HG02623 (cell line): ENCODE data around the gene ZNF740.
"Not testable (repeated sequence)": the region's sequence is repeated elsewhere in the genome, so short reads cannot be mapped to it uniquely, and the experiment has no call there.

Experiments
- ATAC-seq: cut with Tn5 transposase; IDR thresholded peaks from one replicate; pipeline ENCODE4 v1.9.1; 2021; ENCODE audit warnings: moderate library complexity; ENCODE audit not compliant: unreplicated experiment

The ZNF740 gene

GRCh38 chr12:53172352-53172751, 8.2 kb upstream of the ZNF740 start:
- no peak for ATAC-seq

- ATAC-seq: no peak
These were observed 7.3 kb upstream of the ZNF740 start for GRCh38 chr12:53173085-53173715.

DNA sequence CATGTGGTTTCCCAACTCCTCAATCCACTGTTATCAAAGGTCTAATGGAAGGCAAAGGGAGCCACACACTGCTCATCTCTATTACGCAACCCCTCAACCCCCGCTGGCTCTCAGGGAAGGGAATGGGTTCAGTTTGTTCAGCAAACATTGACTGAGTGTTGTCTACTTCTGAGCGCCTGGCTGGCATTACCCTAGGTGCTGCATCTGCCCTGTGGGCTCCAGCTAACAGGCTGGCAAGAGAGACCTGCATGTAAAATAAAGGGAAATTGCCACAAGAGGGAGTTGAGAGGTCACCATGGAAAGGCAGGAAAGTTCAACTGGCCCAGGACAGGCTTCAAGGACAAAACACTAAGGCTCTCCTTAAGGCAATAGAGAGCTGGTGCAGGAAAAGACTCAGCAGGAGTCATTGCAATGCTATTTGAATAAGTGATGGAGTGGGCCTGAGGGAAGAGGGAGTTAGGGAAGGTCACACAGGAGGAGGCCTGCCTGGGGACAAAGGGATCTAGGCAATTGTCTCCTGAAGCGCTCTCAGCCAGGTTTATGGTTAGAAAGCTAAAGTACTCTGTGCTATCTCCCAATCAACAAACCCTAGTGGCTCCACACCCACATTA, 5.5 kb upstream of the ZNF740 start:
- ATAC-seq: no peak

GRCh38 chr12:53176750-53177149, 3.8 kb upstream of the ZNF740 start:
- no peak for ATAC-seq

DNA sequence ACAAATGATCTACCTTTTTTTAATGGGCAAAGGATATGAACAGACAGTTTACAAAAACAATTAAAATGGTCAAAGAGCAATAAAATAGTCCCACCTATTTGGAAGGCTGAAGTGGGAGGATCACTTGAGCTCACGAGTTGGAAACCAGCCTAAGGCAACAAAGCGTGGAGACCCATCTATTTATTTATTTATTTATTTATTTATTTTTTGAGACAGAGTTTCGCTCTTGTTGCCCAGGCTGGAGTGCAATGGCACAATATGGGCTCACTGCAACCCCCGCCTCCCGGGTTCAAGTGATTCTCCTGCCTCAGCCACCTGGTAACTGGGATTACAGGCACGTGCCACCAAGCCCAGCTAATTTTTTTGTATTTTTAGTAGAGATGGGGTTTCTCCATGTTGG, 3.1 kb upstream of the ZNF740 start:
- ATAC-seq: not testable (repeated sequence)

GRCh38 chr12:53178803-53179202, 1.7 kb upstream of the ZNF740 start:
- not testable (repeated sequence) for ATAC-seq

DNA sequence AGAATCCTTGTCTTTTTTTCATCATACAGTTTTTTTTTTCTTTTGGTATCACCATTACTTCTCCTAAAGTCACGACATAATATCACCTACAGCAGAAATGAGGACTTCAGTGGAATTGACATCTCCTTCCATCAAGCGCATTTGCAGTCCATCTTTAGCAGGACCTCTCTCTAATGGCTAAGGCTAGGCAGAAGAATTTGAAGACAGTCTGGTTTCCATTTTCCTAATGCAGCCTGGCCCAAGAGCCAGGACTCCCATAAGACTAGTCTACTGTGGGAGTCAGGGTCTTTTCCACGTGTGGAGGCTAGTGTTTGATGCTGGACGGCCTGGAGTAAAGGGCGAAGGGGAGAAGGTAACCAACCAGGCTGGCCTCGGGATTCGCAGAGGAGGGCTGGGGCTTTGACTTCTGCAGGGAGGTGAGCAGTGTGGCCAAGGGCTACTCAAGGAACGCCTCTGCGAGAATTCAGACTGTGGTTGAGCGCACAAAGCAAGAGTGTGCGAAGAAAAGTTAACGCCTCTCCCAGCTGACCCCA, 769 bp upstream of the ZNF740 start:
- ATAC-seq: peak; percentile 5

DNA sequence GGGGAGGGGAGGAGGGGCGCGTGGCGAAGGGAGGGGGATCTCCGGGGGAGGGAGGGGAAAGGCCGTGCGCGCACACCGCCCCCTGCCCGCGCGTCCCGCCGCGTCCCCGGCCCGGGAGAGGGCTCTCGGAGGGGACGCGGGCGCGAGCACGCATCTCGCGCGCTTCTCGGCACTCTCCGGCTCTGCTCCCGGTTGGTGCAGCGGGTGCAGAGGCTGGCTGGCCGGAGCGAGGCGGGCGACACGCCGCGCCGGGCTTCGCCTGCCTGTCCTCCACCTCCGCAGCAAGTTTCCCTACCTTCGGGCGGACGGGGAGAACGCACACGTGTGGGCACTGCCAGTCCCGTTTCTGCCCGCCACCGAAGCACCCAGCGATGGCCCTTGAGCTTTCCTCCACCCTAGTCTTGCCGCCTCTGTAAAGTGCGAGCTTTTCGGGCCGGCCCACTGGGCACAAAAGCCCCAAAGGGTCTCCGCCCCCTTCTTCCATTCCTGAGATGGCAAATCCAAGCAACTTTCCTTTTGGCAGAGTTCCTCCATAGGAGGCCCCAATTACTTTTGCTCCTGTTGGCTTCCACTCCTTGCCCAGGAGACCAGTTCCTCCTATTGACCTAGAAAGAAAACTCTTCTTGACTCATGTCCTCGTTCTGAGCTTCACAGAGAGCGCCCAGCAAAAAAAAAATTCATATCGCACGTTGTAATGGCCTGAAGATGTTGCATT, 566 bp downstream of the ZNF740 start:
- peak; percentile 40 for ATAC-seq

DNA sequence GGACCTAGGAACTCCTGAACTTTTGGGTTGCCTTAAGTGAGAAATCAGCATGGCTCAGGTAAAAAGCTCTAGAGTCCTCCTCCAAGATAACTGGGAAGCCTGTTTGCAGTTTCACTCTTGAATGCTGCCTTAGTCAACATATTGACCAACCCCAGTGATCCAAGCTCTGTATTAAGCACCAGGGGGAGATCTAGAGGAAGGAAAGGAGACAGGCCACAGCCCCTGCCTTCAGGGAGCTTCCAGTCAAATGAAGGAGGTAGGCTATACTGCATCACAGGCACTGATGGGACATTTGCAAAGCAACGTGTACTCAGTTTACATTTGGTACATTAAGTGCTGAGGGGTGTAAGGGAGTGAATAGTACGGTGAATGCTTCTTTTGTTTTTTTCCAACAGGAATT, 1.4 kb downstream of the ZNF740 start:
- no peak for ATAC-seq

DNA sequence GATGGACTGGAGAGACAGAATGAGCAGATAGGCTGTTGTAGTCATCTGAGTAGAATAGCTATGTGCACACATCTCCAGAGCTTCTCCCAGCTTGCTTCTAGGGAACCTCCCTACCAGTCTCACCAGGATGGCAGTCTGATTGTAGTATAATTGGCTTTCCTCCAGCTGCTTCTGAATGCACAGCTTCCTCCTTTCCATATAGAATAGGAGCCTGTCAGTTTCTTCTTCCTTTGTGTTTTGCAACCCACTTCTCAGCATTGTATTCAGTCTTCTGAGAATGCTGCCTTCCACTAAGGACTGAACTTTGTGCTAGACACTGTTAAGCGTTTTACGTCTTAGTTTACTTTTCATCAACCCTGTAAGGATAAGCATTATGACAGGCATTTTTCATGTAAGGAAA, 2.4 kb downstream of the ZNF740 start:
- no peak for ATAC-seq

DNA sequence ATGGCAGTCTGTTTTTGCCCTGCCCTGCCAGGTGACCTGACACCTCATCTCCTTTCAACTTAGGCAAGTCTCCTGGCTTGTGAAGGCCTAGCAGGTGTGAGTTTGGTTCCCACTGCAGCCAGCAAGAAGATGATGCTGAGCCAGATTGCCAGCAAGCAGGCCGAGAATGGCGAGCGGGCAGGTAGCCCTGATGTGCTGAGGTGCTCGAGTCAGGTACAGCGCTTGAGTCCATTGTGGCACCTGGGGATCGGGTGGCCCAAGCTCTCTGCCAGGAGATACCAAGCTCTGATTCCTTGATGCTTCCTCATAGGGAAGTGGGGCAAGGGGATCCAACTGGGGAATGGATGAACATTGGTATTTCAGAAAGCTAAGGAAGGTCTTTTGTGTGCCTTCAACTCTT, 4.3 kb downstream of the ZNF740 start:
- no peak for ATAC-seq

GRCh38 chr12:53185582-53186153, 5.1 kb downstream of the ZNF740 start:
- no peak for ATAC-seq

- no peak for ATAC-seq
These were observed 6.2 kb downstream of the ZNF740 start for GRCh38 chr12:53186745-53187144.

GRCh38 chr12:53187145-53187899, 6.8 kb downstream of the ZNF740 start:
- no peak for ATAC-seq

- ATAC-seq: no peak
These were observed 9.7 kb downstream of the ZNF740 start for GRCh38 chr12:53190108-53190729.

DNA sequence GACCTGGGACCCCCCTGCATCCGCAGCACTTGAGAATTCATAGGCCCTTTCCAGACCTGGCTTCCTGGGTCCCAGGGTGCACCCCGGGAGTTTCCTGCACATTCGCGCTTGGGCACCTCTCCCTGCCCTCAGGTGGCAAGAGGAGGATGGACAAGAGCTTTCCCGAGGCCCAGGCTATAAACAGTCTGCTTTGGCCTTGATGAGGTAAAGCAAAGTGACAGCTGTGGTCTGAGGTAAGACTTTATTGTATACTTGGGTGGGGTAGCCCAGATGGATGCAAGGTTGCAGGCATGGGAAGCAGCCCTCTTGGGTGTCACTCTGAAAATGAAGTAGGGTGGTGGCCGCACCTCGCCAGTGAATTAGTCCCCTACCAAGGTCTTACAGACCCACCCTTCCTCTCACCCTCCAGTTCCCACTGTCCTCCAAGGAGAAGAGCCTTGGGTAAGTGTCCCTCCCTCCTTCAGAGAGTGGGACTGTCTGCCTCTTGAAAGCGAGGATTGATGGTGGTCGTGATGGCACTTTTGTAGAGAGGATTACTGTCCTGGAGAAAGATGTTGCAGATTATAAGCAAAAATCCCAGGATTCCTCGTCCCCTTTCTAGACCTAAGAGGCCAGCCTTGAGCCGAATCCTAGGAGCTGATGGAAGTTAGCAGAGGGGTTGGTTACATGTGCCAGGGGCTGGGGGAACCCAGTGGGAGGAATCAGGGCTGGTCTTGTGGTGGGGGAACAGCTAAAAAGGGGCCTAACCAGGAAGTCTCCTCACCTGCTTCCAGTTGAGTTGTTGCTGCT, 10.8 kb downstream of the ZNF740 start:
- ATAC-seq: no peak

DNA sequence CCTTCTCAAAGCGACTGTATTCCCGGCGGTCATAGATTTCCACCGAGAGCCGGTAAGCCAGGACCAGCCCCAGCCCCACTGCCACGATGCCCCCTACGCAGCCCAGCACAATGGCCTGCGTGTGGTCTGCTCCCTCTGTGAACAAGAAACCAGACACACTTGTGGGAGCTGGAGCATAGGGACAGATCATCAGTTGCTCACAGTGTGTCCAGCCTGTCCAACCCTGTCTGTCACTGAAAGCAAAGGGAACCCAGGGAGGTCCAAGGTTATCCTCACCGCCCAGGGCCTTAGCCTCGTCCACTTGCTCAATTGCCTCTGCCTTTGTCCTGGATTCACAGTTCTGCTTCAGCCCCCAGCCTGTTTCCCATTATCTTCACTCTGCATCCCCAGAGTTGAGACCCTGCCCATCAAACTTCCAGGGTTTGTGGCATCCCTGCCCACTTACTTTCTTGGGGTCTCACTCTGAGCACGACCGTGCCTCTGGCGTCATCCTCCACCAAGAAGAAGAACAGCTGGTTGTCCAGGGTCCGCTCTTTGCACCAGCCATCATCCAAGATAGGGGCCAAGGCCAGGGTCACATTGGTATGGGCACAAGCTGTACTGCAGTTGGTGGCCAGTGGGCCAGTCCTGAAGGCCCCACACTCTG, 11.5 kb downstream of the ZNF740 start:
- no peak for ATAC-seq

DNA sequence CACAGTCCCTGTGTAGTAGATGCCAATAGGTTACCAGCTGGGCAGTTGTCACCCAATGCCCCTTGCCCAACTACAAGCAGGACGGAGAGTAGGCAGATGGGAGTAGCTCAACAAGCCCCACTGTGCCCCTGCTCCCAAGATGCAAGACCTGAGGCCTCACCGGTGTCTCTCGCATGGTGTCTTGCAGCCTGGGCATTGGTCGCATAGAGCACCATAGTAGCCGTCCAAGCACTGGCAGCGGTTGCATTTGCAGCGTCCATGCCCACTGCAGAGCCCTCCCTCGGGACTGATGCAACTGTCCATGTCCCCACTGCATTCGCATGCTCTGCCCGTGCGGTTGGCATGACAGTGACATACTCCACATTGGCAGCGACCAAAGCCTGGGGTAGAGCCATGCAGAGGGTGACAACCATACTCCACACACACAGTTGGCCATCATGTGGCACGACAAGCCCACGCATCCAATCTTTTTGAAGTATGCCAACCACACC, 12.1 kb downstream of the ZNF740 start:
- ATAC-seq: no peak

- ATAC-seq: no peak
These were observed 12.5 kb downstream of the ZNF740 start for GRCh38 chr12:53193040-53193439.
